ENCODE measurements around the gene JARID2. TPM values are rescaled to one million over a fixed set of nuclear protein-coding genes. Genes with fewer than 3 reads are reported as not detected.

Gene JARID2
- polyA plus RNA-seq, 1 experiment = 9.7 TPM

- CTCF ChIA-PET = no interaction called here
Observed at GRCh38 chr6:15246217-15246665, 372 bp downstream of the JARID2 start.

DNA sequence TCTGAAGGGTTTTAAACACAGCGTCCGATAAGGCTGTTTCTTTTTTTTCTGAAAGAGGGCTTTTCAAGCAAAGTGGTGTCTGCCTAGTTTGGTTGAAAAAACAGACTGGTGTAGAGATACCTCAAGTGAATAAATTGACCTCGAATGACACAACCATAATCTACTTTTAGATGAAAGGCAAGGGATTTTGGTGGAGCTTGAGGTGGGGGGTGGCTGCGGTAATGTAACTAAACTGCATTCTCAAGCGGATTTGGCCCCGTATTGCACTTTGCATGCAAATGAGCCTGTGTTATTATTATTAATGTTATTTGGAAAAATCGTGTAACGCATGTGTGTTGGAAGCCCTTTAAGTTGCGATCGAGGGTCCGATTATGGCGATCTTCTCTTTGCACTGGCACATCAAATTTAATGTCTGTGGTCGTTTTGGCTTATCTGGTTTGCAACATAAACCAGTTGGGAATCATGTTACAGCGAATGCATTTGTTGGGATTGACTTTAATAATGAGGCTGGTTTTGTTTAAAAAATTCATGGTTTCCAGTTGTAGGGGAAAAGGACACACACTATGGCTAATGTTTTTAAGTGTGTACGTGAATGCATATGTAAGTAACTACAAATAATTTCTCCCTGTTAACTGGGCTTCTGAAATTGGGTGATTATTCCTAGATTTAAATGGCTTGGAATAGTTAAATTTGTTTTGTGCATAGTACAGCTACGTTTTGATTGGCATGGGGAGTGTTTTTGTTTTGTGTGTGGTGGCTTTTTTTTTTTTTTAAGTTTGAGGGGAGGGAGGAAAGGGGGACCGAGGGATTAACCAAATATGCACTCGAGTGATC, 1.0 kb downstream of the JARID2 start:
- DNase-seq (ENCODE audit: low read depth, low spot score) = no peak
- TF ChIP-seq CTCF (IDR thresholded peaks at IDR 0.05; ENCODE audit: low read depth, low read length) = no peak
- Histone ChIP-seq H3K27me3 (ENCODE audit: control insufficient read depth, insufficient read depth, low read length) (no peaks in the 10 kb centered on the region), H3K4me3 (ENCODE audit: low read depth, low read length) (peak overlapping the region; percentile 94), H3K27ac (ENCODE audit: low read depth, low read length) (peak overlapping the region; percentile 42), H3K9me3 (ENCODE audit: control insufficient read depth, insufficient read depth, low read length) (no peaks in the 10 kb centered on the region)
- POLR2A ChIA-PET = interaction anchor here (0.5 to 1.4 kb wide), 3 partner anchors 21 to 404 kb away, joined by 3 to 5 read pairs (median 3); no protein-coding TSS in a partner anchor
- CTCF ChIA-PET = interaction anchor here (1.2 kb wide), 1 partner anchor 143 kb away, joined by 4 read pairs; no protein-coding TSS in a partner anchor

More at GRCh38 chr6:15246217-15246665, 372 bp downstream of the JARID2 start:
- H3K27ac ChIP-seq (ENCODE audit: low read depth, low read length) = peak overlapping the region; percentile 21
- TF ChIP-seq CTCF (IDR thresholded peaks at IDR 0.05; ENCODE audit: low read depth, low read length) = no peak
- no peak for DNase-seq (ENCODE audit: low read depth, low spot score)
- peak overlapping the region; percentile 94 for H3K4me3 ChIP-seq (ENCODE audit: low read depth, low read length)
- H3K27me3 ChIP-seq (ENCODE audit: control insufficient read depth, insufficient read depth, low read length) = no peaks in the 10 kb centered on the region
- H3K9me3 ChIP-seq (ENCODE audit: control insufficient read depth, insufficient read depth, low read length) = no peaks in the 10 kb centered on the region
- POLR2A ChIA-PET = no interaction called here

DNA sequence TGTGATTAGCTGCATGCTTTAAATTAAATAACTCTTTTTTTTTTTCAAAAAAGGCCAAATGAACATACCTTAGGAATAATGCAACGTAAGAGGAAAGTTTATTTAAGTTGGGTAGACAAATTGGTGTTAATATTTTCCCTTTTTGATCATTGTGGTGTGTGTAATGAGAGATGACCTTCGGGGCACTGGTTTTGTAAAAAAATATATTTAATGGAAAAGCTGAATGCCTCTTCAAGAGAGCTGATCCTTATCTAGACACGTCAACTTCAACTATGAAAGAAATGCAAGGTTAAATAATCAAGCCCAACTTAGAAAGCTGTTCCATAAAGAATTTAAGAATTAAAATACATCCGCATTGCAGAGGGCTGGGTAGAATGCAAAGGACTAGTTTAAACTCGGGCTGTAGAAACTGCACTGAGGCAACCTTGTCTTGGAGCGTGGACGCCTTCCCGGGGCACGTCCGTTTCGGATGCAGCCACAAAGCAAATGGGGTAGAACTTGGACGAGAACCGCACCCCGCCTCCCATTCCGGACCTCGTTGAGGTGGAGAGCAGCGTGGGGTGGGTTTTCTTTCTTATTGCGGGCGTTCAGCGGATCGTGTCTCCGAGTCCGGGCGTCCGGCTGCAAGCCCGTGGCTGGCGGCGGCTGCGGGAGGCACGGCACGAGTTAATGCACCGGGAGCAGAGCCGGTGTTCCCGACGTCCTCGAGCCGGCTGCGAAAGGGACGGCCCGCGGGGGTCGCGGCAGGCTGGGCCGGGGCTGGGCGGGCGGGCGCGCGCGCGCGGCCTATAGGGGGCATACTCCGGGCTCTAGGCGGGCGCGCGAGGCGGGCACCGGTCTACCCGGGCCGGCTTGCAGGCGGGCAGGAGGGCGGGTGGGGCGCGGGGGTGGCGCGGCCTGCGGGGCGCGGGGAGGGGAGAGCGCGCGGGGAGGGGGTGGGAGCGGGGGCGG, 1.9 kb downstream of the JARID2 start:
- TF ChIP-seq CTCF (IDR thresholded peaks at IDR 0.05; ENCODE audit: low read depth, low read length) = no peak
- CTCF ChIA-PET = interaction anchor here (1.0 to 1.2 kb wide), 2 partner anchors 142 to 193 kb away, joined by 3 to 4 read pairs; no protein-coding TSS in a partner anchor

DNA sequence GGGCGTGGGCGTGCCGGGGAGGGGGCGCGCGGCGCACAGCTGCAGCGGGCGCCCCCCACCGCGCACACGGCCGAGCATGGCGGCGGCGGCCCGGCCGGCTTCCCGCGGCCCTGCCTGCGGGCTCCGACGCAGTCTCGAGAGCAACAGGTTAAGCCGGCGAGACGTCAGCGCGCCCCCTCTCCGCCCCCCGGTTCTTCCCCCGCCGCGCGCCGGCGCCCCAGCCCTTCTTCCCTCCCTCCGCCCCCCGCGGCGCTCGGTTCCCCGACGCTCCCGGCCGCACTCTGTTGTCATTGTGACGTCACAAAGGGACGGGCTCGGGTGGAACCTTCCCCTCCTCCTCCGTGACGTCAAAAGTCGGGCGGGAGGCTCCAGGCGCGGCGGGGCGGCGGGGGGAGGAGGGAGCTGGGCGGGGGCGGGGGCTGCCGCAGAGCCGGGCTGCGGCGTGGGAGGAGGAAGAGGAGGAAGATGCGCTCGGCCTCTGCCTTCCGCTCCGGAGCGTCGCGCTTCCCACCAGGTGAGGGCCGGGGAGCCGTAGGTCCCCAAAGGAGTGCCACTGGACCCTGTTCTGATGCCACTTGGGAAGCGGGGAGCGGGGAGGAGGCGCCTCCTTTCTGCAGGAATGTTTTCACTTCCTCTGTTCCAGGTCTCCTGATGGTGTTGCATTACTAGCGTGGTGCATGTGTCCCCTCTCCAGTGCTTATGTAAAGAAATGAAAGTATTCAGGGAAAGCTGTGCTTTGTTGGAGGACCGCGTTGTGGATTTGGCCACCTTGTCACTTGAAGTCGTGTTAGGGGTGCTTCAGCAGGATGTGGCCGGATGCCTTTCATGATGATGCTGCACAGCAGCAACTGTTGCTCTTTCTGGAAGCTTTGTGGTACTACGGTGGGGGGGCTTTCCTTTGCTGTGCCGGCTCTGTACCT, 2.8 kb downstream of the JARID2 start:
- peak; percentile 90 for DNase-seq (ENCODE audit: low read depth, low spot score)
- H3K9me3 ChIP-seq (ENCODE audit: control insufficient read depth, insufficient read depth, low read length) = no peaks in the 10 kb centered on the region
- POLR2A ChIA-PET = interaction anchor here (0.5 to 1.1 kb wide), 5 partner anchors 12 to 111 kb away, joined by 3 to 4 read pairs (median 3); no protein-coding TSS in a partner anchor
- peak overlapping the region; percentile 75 for H3K4me3 ChIP-seq (ENCODE audit: low read depth, low read length)
- H3K27me3 ChIP-seq (ENCODE audit: control insufficient read depth, insufficient read depth, low read length) = no peaks in the 10 kb centered on the region
- peak; percentile 47 for TF ChIP-seq CTCF (IDR thresholded peaks at IDR 0.05; ENCODE audit: low read depth, low read length)
- peak overlapping the region; percentile 81 for H3K27ac ChIP-seq (ENCODE audit: low read depth, low read length)
- CTCF ChIA-PET = interaction anchor here (0.6 to 1.5 kb wide), 7 partner anchors 39 to 407 kb away, joined by 3 to 5 read pairs (median 3); no protein-coding TSS in a partner anchor

More for the DNA sequence above, 1.9 kb downstream of the JARID2 start:
- H3K27ac ChIP-seq (ENCODE audit: low read depth, low read length) = peak overlapping the region; percentile 68
- H3K4me3 ChIP-seq (ENCODE audit: low read depth, low read length) = peak overlapping the region; percentile 94
- H3K9me3 ChIP-seq (ENCODE audit: control insufficient read depth, insufficient read depth, low read length) = no peaks in the 10 kb centered on the region
- POLR2A ChIA-PET = interaction anchor here (0.5 to 1.4 kb wide), 3 partner anchors 22 to 405 kb away, joined by 3 to 5 read pairs (median 3); no protein-coding TSS in a partner anchor
- H3K27me3 ChIP-seq (ENCODE audit: control insufficient read depth, insufficient read depth, low read length) = no peaks in the 10 kb centered on the region
- no peak for DNase-seq (ENCODE audit: low read depth, low spot score)
